ENCODE measurements around the gene STXBP5L.
"Not testable (repeated sequence)": the region's sequence is repeated elsewhere in the genome, so short reads cannot be mapped to it uniquely, and the experiment has no call there.

STXBP5L gene

GRCh38 chr3:121436074-121436473, 528.1 kb downstream of the STXBP5L start:
- no peak for DNase-seq

- DNase-seq, result no peak
These were observed 528.6 kb downstream of the STXBP5L start for GRCh38 chr3:121436641-121437040.

- no peak for DNase-seq
These were observed 535.5 kb downstream of the STXBP5L start for GRCh38 chr3:121443456-121443855.

- DNase-seq, result not testable (repeated sequence)
These were observed 543.7 kb downstream of the STXBP5L start for GRCh38 chr3:121451752-121452151.

GRCh38 chr3:121462565-121462964, 554.6 kb downstream of the STXBP5L start:
- no peak for DNase-seq

- DNase-seq, result no peak
These were observed 555.7 kb downstream of the STXBP5L start for GRCh38 chr3:121463745-121464144.

- no peak for DNase-seq
These were observed 559.1 kb downstream of the STXBP5L start for GRCh38 chr3:121467085-121467484.

- no peak for DNase-seq
These were observed 565.0 kb downstream of the STXBP5L start for GRCh38 chr3:121473001-121473400.
